GM20431 (cell line): Measurements from ENCODE around the gene BACH2.

Experiments used
- in situ Hi-C: fragments of 300-500 bp; cut with MseI, MboI; formaldehyde crosslinking; loops from one replicate; pipeline ENCODE4 v1.15.0; 2020; ENCODE audit warnings: low sequenced_read_pairs; ENCODE audit not compliant: unreplicated experiment

BACH2 gene

DNA sequence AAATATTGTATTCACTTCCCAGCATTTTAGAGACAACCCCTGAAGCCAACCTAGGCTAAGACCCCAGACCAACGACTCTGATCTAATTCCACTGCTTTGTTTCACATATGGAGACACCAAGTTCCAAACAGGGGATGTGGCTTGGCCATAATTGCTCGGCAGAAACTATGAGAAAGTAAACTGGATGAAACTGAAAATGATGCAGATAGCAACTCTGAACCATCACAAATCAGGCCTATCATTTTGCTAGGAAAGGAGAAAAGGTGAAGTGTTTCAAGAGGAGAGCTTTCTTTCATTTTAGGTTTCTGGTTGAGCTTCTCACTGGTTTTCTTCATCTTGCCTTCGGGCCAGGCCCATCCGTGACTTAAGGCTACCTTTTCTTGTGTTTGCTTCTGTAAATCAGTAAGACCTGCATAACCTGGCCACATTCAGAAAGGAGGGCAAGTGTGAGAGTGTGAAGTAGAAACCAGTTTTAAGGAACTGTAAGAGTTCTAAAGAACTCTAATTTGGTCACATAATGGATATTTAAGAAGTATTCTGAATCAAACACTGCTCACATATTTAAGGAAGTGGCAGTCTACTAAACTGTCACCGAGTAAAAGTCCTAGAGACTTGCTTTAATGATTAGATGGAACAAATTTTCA lies 105.8 kb downstream of the BACH2 start:
- in situ Hi-C loops = no loop called here

DNA sequence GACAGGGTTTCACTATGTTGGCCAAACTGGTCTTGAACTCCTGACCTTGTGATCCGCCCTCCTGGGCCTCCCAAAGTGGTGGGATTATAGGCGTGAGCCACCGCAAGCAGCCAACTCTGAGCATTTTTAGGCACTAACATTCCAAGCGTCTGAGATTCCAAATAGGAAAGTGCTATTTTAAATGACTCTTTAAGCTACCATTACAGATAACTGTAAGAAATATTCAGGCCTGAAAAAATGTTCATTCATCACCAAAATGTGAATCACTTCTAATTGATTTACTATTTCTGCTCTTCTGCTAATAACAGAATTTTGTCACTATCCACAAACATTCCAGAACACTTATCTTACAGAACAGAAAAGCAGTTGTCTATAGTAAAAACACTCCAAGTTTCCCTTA lies 106.5 kb downstream of the BACH2 start:
- in situ Hi-C loops = no loop called here

DNA sequence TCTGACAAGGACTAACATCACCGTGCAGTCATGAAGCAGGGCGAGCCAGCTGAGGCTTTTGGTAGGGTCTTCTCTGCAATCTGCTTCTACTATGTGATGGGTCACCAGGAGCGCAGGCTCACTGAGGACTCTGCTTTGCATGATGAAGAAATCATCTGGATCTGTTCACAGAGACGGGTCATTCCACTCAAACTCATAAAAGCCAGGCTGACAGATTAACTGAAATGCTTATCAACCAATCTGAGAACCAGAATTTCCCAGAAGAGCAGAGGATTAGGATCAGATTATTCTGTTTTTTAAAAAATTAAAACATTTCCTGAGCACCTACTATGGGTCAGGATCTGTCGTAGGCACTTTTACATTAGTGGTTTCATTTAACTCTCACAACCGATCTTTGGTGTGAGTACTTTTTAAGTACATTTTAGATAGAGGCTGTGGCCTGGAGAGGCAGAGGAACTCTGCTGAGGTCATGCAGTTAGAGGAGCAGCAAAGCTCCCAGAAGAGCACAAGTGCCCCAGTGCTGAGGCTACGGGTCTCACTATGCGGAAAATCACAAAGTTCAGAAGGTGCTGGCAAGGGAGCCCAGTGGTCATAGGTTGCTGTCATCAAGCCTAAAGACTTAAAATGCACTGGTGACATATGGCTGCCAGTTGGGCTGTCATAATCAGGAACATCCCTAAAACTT lies 109.1 kb downstream of the BACH2 start:
- in situ Hi-C loops = no loop called here

GRCh38 chr6:90186637-90187371 lies 109.8 kb downstream of the BACH2 start:
- in situ Hi-C loops = no loop called here

- in situ Hi-C loops = no loop called here
Observed at GRCh38 chr6:90186026-90186425, 110.6 kb downstream of the BACH2 start.

- in situ Hi-C loops = no loop called here
Observed at GRCh38 chr6:90184334-90185298, 112.0 kb downstream of the BACH2 start.

GRCh38 chr6:90183587-90184333 lies 112.9 kb downstream of the BACH2 start:
- in situ Hi-C loops = no loop called here

DNA sequence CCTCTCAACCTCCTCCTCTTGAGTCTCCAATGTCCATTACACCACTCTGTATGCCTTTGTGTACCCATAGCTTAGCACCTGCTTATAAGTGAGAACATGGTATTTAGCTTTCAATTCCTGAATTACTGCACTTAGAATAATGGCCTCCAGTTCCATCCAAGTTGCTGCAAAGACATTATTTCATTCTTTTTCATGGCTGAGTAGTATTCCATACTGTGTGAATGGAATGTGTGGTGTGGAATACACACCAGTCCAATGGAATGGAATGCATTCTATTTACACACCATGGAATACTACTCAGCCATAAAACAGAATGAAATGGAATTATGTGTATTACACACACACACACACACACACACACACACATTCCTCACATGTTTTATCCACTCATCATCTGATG lies 116.1 kb downstream of the BACH2 start:
- in situ Hi-C loops = no loop called here

DNA sequence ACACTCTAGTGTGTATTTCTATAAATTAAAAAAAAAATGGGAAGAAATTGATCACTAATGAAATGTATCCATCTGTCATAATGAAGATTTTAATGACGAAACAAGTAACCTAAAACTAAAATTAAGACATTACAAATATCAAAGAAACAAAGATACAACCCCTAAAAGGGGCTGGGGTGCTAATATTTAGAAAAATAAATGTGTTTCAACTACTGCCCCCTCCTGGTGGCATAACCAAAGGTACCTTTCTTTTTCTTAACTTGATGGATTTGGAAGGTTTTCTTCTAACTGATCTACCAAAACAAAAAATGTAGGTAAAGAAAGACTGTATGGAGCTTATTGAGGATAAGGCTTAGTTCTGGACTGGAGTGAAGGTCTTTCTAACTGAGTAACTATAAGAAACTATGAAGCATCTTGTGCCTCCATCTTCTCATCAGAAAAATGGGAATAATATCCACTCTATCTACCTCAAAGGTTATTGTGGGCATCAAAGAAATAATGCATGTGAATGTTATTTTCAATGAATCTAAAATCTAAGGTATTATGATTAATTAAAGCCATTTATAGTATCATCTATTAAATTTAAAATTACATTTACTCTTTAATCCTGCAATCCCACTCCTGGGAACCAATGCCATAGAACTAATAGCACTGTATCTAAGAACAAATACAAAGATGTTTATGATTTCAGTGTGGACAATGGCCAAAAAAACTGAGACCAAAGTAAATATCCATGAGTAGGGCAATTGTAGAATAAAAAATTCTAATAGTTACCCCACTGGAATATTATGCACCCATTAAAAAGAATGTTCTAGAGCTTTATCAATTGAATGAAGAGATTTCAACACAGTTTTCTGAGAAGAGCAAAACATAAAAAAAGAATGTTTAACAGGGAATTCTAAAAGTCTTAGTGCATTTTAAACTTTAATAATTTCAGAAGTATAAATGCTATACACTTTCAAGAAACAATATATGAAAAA lies 117.2 kb downstream of the BACH2 start:
- in situ Hi-C loops = no loop called here

GRCh38 chr6:90178384-90178855 lies 118.2 kb downstream of the BACH2 start:
- in situ Hi-C loops = no loop called here

GRCh38 chr6:90177544-90178383 lies 118.9 kb downstream of the BACH2 start:
- in situ Hi-C loops = no loop called here

DNA sequence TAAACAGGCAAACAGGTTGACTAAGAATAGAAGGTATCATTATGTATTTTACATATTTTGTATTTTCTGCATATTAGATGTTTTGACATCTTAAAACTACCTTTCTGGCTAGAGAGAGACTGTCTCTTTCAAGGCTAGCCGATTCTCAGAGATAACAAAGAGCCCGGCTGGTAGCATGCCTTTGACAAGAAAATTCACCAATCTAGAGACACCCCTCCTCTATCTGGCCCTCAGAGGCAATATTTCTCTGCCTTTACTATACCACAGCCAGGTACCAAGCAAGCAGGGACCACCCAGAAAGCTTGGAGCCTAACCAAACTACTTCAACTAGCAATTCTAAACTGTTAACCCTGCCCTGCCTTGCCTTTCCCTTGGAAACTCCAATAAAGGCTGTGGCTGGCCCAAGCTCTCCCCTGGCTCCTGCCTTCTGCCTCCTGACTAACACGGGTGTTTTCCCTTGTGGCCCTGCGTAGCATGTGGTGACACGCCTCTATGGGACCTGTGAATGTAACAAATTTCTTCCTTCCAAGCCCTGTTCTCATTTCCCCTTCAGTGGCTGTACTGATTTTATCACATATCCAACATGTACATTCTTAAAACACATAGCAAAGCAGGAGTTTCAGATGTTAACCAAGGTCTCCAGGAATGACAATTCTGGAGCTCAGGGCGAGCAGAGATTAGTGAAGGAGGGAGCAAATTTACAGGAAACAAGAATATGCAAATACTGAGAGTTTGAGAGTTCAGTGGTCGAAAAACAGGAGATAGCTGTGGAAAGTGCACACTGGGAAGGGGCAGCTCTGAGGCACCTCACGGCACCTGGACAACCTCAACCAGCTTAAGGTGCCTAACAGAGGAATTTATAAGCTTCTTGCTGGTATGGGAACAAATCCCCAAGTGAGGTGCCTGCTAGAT lies 120.8 kb downstream of the BACH2 start:
- in situ Hi-C loops = no loop called here

DNA sequence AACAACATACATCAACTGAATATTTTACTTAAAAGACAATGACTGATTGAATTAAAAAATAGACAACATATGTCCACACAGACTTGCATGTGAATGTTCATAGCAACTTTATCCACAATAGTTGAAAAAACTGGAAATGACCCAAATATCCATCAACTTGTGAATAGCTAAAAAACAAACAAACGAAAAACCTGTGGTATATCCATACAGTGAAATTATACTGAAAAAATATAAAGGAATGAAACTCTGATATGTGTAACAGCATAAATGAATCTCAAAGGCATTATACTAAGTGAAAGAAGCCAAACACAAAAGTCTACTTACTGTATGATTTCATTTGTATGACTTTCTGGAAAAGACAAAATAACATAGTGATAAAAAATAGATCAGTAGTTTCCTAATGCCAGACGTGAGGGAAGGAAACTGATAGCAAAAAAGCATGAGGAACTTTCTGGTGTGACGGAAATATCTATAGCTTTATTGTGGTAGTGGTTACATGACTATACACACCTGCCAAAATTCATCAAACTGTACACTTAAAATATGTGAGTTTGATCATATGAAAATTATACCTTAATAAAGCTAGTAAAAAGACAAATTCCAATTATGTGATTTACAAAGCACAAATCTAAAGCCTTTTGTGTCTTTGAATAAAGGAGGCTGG lies 123.2 kb downstream of the BACH2 start:
- in situ Hi-C loops = no loop called here

DNA sequence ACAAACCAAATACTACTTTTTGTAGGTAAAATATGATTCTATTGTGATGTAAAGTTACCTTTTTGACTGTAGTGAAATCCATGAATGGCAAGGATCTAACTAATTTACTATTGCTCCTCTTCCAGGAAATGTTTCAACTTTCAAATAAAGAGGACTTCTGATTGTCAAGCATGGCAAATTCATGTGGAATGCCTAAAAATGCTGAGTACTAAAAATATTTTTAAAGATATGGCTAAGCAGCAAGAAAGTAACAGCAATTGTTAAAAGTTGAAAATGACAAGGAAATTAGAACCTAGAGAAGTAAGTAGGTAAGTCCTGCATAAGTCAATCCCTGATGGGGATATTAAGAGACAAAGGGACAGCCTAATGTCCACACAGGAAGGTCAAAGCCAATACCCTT lies 126.0 kb downstream of the BACH2 start:
- in situ Hi-C loops = no loop called here

- in situ Hi-C loops = no loop called here
Observed at GRCh38 chr6:90169374-90169773, 127.3 kb downstream of the BACH2 start.

DNA sequence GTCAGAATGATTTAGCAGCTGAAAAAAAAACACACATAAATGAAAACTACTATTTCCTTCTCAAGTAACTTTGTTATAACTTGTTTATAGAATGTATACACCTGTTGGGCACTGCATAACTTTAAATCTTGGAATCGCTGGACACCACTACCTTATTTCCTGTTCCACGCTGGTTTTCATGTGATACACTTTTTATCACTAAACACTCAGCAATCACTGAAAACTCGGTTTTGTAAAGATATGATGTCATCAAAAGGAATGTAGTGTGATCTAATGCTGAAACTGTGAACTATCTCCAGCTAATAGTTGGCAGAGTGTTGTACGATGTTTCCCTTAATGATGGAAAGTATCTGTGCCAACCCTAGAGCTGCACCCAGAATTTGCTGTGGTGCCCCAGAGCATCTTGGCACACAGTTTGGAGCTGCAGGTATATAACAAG lies 127.9 kb downstream of the BACH2 start:
- in situ Hi-C loops = no loop called here
